Transverse colon (tissue), 4 donors: ENCODE results near the gene PSG6. TPM values are rescaled to one million over a fixed set of nuclear protein-coding genes. Genes with fewer than 3 reads are reported as not detected.
"Not testable (repeated sequence)": the region's sequence is repeated elsewhere in the genome, so short reads cannot be mapped to it uniquely, and the experiment has no call there.

Experiments used
- DNase-seq: peaks from one replicate; pipeline ENCODE4 v3.0.0-alpha.2; 2019
- H3K27ac ChIP-seq, 4 donors: fragments of 200-600 bp; sonication (generic); 2 replicates each; pipeline ENCODE4 v1.5.1; 2016 to 2018; ENCODE audit warnings: inconsistent platforms in 4 of 4
- H3K27me3 ChIP-seq: fragments of 200-600 bp; sonication (generic); 2 replicates; pipeline ENCODE4 v1.5.1; 2017; ENCODE audit warnings: inconsistent platforms
- H3K36me3 ChIP-seq, 4 donors: fragments of 200-600 bp; sonication (generic); 2 replicates each; pipeline ENCODE4 v1.5.1; 2017 to 2019; ENCODE audit warnings: inconsistent platforms in 4 of 4
- H3K4me1 ChIP-seq, 4 donors: fragments of 200-600 bp; sonication (generic); 2 replicates each; pipeline ENCODE4 v1.5.1; 2017 to 2020; ENCODE audit warnings: inconsistent platforms in 4 of 4
- H3K4me3 ChIP-seq, 4 donors: fragments of 200-600 bp; sonication (generic); 1 replicate in 1 of 4; 2 replicates in 3 of 4; pipeline versions ENCODE4 v1.5.1 to v1.6.1; 2017 to 2019; ENCODE audit warnings: inconsistent platforms in 4 of 4
- H3K9me3 ChIP-seq, 2 donors: fragments of 200-600 bp; sonication (generic); 2 replicates each; pipeline ENCODE4 v1.5.1; 2017 to 2019; ENCODE audit warnings: inconsistent platforms in 2 of 2
- EP300 ChIP-seq: sonication (generic); formaldehyde crosslinking; IDR thresholded peaks from one replicate; pipeline ENCODE4 v1.6.1; 2017; ENCODE audit warnings: antibody characterized with exemption, low read depth
- POLR2A ChIP-seq: fragments of 450-650 bp; IDR thresholded peaks from one replicate; pipeline ENCODE4 v1.6.1; 2016; ENCODE audit warnings: antibody characterized with exemption, mild to moderate bottlenecking, moderate library complexity
- POLR2AphosphoS5 ChIP-seq, 3 donors: sonication (generic); formaldehyde crosslinking; IDR thresholded peaks; one replicate each; pipeline ENCODE4 v1.6.1; 2016; ENCODE audit warnings: antibody characterized with exemption in 3 of 3
- WGBS, 2 donors: methylation state at CpG; one replicate each; pipeline ENCODE4 v1.1.5; 2018; ENCODE audit warnings: low coverage in 1 of 2; 5-methylcytosine and 5-hydroxymethylcytosine counted together
- in situ Hi-C, 4 donors: fragments of 200-750 bp; cut with MboI; loops; one replicate each; pipeline versions ENCODE4 v1.15.0 to v1.15.1; 2017; ENCODE audit warnings: low sequenced_read_pairs in 3 of 4, low pct_ligation_motif_present in 1 of 4, low pct_unique_long_range_greater_than_20kb in 1 of 4
- intact Hi-C: fragments of 100-400 bp; cut with DNase I; formaldehyde crosslinking; loops from one replicate; pipeline ENCODE4 v1.15.1; 2023; ENCODE audit warnings: low total_unique reads
- total RNA-seq, 4 donors: library from RNA; depleted of rRNA; stranded (reverse); fragments of >200 nt; gene quantifications; one replicate each; pipeline ENCODE4 v1.1.0, GENCODE V29; 2016
- TF ChIP-seq, protein P1 (sequence below), 5 experiments: fragments of 200-600 bp in 3 of 5; fragments of 450-650 bp in 2 of 5; sonication (generic) in 3 of 5; IDR thresholded peaks; 1 replicate in 2 of 5; 2 replicates in 3 of 5; pipeline ENCODE4 v1.5.1; 2016 to 2017; ENCODE audit warnings: antibody characterized with exemption in 5 of 5, inconsistent platforms in 3 of 5, mild to moderate bottlenecking in 2 of 5, moderate library complexity in 1 of 5

Gene PSG6
- not detected for total RNA-seq

DNA sequence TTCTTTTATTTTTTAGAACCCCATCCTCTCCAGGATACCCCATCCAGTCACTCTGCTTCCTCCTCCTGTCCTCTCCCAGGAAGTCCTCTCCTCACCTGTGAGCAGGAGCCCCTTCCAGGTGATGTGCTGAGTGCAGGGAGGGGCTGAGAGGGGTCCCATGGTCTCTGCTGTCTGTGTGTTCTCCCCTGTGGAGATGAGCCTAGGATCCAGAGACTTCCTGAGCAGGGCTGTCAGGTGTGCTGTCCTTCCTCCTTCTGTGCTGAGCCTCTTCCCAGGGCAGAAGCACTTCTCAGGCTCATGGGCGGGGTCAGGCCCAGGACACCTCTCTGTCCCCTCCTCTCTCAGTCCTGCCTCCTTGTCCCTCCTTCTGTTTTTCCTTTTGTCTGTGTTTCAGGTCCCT, at the start of gene PSG6:
PSG6 (minus strand) TSS at position 261 of the 400 bp plus-strand sequence; CDS start at position 159, 102 bp downstream.
- H3K4me1 ChIP-seq, H3K9me3 ChIP-seq, intact Hi-C loops, H3K27ac ChIP-seq, H3K27me3 ChIP-seq, DNase-seq, H3K4me3 ChIP-seq, H3K36me3 ChIP-seq, in situ Hi-C loops: not testable (repeated sequence)
- WGBS, 2 donors, result 71% methylated on average over 1 of the region's 1 CpG; no CpG with 5 or more reads in 1 of the 2 donors

DNA sequence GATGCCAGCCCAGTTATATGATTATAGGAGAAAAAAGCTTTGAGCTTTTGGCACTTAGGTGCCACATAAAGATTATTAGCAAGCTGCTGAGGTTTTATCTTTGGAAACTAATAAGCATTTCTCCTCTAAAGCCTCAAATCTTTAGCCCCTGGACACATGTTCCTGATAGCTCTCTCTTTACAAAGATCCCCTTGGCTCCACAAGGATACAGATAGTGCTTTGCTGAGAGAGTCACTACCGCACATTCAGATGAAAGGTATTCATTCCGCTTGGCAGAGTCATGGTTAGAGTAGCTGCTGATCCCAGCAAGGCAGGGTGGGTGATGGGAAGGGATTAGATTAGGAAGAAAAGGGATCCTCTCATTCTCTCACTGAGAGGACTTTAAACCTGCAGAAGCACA, 47.5 kb upstream of the PSG6 start:
- no peak for DNase-seq
- intact Hi-C loops (no loop called here), in situ Hi-C loops (no loop called here)
- no peaks in the 10 kb centered on the region for H3K9me3 ChIP-seq
- no peak overlapping the region for H3K4me3 ChIP-seq
- 80 to 100% methylated on average over 2 of the region's 2 CpGs for WGBS, 2 donors
- H3K36me3 ChIP-seq, result no peaks in the 10 kb centered on the region
- no peaks in the 10 kb centered on the region for H3K27me3 ChIP-seq
- TF ChIP-seq, protein P1, sequence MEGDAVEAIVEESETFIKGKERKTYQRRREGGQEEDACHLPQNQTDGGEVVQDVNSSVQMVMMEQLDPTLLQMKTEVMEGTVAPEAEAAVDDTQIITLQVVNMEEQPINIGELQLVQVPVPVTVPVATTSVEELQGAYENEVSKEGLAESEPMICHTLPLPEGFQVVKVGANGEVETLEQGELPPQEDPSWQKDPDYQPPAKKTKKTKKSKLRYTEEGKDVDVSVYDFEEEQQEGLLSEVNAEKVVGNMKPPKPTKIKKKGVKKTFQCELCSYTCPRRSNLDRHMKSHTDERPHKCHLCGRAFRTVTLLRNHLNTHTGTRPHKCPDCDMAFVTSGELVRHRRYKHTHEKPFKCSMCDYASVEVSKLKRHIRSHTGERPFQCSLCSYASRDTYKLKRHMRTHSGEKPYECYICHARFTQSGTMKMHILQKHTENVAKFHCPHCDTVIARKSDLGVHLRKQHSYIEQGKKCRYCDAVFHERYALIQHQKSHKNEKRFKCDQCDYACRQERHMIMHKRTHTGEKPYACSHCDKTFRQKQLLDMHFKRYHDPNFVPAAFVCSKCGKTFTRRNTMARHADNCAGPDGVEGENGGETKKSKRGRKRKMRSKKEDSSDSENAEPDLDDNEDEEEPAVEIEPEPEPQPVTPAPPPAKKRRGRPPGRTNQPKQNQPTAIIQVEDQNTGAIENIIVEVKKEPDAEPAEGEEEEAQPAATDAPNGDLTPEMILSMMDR (IDR thresholded peaks at IDR 0.05), result no peak
- TF ChIP-seq EP300, result no peak
- no peak for TF ChIP-seq POLR2AphosphoS5 (IDR thresholded peaks at IDR 0.05)
- TF ChIP-seq POLR2A, result no peak
- no peaks in the 10 kb centered on the region for H3K4me1 ChIP-seq
- H3K27ac ChIP-seq, result no peak overlapping the region

DNA sequence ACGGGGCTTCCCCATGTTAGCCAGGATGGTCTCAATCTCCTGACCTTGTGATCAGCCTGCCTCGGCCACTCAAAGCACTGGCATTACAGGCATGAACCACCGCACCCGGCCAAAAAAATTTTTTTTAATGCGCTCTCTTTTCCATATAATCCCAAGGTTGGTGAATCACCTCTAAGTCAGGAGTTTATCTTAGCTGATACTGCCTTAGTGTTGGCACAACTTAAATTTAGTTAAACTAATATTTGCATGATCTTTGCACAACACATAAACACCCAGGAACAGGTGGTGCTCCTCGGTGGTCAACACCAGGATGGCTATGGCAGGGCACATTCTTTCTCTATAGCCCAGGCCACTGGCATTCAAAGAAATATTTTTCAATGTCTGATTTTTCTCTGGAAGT, 43.4 kb upstream of the PSG6 start:
- Histone ChIP-seq H3K36me3 (no peaks in the 10 kb centered on the region), H3K4me3 (no peak overlapping the region), H3K27me3 (no peaks in the 10 kb centered on the region), H3K9me3 (no peaks in the 10 kb centered on the region), H3K4me1 (no peaks in the 10 kb centered on the region), H3K27ac (no peak overlapping the region)
- DNase-seq, result no peak
- intact Hi-C loops, result no loop called here
- TF ChIP-seq, protein P1 (IDR thresholded peaks at IDR 0.05), result no peak
- TF ChIP-seq POLR2A, result no peak
- TF ChIP-seq EP300, result no peak
- no peak for TF ChIP-seq POLR2AphosphoS5 (IDR thresholded peaks at IDR 0.05)
- in situ Hi-C loops, result no loop called here
- 85 to 95% methylated on average over 4 to 6 of the region's 6 CpGs for WGBS, 2 donors

DNA sequence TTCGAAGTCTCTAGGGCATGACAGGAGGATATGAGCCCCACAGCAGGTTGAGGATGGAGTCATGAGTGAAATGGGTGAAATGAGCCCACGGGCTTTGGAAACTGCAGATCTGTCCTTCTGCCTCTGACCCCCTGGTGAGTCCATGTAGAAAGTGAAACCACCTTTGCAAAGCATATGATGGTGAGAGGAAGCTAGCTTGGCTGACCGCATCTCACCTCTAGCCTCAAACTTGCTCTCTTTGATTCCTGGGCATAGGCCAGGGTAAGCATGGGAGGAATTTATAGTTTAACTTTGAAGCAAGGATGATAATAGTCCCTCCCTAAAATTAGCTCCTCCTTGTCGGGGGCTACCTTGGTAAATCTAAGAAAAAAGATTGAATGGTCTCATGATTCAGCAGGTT, 34.4 kb upstream of the PSG6 start:
- DNase-seq, H3K4me3 ChIP-seq, H3K4me1 ChIP-seq, H3K36me3 ChIP-seq, in situ Hi-C loops, intact Hi-C loops, H3K27ac ChIP-seq, H3K9me3 ChIP-seq, H3K27me3 ChIP-seq: not testable (repeated sequence)
- 55 to 60% methylated on average over 3 to 4 of the region's 4 CpGs for WGBS, 2 donors

DNA sequence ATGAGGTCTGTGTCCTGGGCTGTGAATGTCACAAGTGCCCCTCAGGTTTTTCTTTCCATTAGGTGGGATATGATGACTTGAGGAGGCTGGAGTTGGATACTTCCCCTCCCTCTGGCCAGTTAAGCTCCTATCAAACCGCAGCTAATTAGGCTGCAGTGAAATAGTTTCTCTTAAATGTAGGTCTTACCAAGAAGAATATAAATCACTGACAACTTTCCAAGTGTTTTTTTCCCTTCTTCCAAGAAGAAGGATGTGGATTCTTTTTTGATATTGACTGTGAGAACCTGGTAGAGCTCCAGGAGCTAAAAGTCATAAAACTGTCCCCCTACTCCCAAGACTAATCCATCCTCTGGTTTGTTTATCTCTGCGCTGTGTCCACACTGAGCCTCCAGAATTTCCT, 33.8 kb upstream of the PSG6 start:
- intact Hi-C loops, H3K27ac ChIP-seq, H3K4me1 ChIP-seq, H3K9me3 ChIP-seq, H3K4me3 ChIP-seq, H3K36me3 ChIP-seq, in situ Hi-C loops, H3K27me3 ChIP-seq, DNase-seq: not testable (repeated sequence)
- WGBS, 2 donors, result 60 to 83% methylated on average over 2 of the region's 2 CpGs

DNA sequence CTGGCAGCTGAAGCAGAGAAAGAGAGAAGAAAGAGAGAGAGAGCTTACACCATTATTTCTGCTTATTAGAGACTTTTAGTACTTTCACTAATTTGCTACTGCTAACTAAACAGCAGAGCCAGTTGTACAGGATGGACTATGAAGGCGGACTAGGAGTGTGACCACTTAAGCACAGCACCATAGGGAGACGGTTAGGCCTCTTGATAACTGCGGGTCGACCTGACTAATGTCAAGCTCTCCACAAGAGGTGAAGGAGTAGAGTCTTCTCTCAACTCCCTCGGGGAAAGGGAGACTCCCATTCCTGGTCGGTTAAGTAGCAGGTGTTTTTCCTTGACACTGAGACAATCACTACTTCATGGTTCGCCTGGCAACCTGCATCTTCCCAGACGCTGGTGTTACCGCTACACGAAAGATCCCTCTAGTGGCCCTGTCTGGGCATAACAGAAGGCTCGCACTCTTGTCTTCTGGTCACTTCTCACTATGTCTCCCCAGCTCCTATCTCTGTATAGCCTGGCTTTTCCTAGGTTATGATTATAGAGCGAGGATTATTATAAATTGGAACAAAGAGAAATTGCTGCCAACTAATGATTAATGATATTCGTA, 24.6 kb upstream of the PSG6 start:
- H3K4me1 ChIP-seq, result no peaks in the 10 kb centered on the region
- WGBS, 2 donors, result 40 to 49% methylated on average over 13 of the region's 13 CpGs
- in situ Hi-C loops, result no loop called here

DNA sequence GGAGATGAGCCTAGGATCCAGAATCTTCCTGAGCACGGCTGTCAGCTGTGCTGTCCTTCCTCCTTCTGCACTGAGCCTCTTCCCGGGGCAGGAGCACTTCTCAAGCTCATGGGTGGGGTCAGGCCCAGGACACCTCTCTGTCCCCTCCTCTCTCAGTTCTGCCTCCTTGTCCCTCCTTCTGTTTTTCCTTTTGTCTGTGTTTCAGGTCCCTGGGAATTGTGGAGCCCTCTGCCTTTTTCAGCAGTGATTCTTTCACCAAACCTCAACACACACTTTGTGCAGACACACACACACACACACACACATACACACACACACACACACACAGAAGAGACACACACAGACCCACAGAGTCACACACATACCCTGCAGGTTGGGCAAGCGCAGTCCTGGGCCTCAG, 19.4 kb upstream of the PSG6 start, which contains the start of gene PSG7:
PSG7 (minus strand) TSS at position 101 of the 400 bp plus-strand sequence. CDS start 131 bp downstream, outside the sequence.
- H3K4me3 ChIP-seq, H3K4me1 ChIP-seq, in situ Hi-C loops, H3K27ac ChIP-seq, H3K9me3 ChIP-seq, intact Hi-C loops, DNase-seq, H3K36me3 ChIP-seq, H3K27me3 ChIP-seq: not testable (repeated sequence)
- WGBS, 2 donors, result 84% methylated on average over 3 of the region's 3 CpGs; no CpG with 5 or more reads in 1 of the 2 donors

More for the DNA sequence above, 24.6 kb upstream of the PSG6 start:
- no peak for DNase-seq
- Histone ChIP-seq H3K9me3 (no peaks in the 10 kb centered on the region), H3K27ac (no peak overlapping the region), H3K36me3 (no peaks in the 10 kb centered on the region), H3K4me3 (no peak overlapping the region), H3K27me3 (no peaks in the 10 kb centered on the region)
- TF ChIP-seq POLR2A (no peak), POLR2AphosphoS5 (IDR thresholded peaks at IDR 0.05) (no peak)
- TF ChIP-seq, protein P1 (IDR thresholded peaks at IDR 0.05), result peak in 2 of 5 experiments; percentile 25
- intact Hi-C loops, result no loop called here

DNA sequence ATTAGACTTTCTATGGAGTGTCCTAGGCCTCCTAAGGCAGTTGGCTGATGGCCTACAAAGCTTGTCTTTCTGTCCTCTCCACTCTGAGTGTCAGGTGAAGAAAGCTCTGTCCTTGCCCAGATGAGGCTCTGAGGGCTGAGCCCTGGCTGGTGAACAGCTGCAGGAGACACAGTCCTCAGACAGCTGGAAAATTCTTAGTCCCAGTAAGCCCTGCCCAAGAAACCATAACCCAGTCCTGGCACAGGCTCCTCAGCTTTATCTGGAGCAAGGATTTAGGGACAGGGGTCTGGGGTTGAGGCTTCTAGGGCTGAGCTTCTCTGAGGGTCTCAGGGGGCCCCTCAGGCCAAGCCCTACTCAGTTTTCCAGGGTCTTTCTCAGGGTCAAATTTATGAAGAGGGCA, 17.0 kb upstream of the PSG6 start:
- H3K27me3 ChIP-seq, DNase-seq: not testable (repeated sequence)

More for the DNA sequence above, 17.0 kb upstream of the PSG6 start:
- H3K9me3 ChIP-seq, in situ Hi-C loops, H3K36me3 ChIP-seq, H3K27ac ChIP-seq, H3K4me1 ChIP-seq, H3K4me3 ChIP-seq, intact Hi-C loops: not testable (repeated sequence)
